IPS-18a (cell line): Measurements from ENCODE around the gene TMEM100.

Experiments used
- H3K27ac ChIP-seq: one replicate; pipeline ENCODE4 v1.5.1; 2013; ENCODE audit warnings: low read length
- H3K27me3 ChIP-seq: one replicate; pipeline ENCODE4 v1.6.1; 2013; ENCODE audit warnings: mild to moderate bottlenecking, low read length; ENCODE audit not compliant: control insufficient read depth, insufficient read depth
- H3K36me3 ChIP-seq: one replicate; pipeline ENCODE4 v1.6.1; 2013; ENCODE audit warnings: low read depth, low read length; ENCODE audit not compliant: control insufficient read depth
- H3K4me1 ChIP-seq: one replicate; pipeline ENCODE4 v1.6.1; 2013; ENCODE audit warnings: low read depth, low read length; ENCODE audit not compliant: control insufficient read depth
- H3K4me3 ChIP-seq: one replicate; pipeline ENCODE4 v1.5.1; 2013; ENCODE audit warnings: low read length
- H3K9ac ChIP-seq: one replicate; pipeline ENCODE4 v1.6.1; 2013; ENCODE audit warnings: mild to moderate bottlenecking, low read length, moderate library complexity
- H3K9me3 ChIP-seq: one replicate; pipeline ENCODE4 v1.6.1; 2013; ENCODE audit warnings: low read depth, low read length; ENCODE audit not compliant: control insufficient read depth

Gene TMEM100

GRCh38 chr17:55728361-55728760, 5.7 kb upstream of the TMEM100 start:
- Histone ChIP-seq H3K4me3 (no peak overlapping the region), H3K9ac (no peak overlapping the region), H3K27me3 (no peaks in the 10 kb centered on the region), H3K9me3 (no peaks in the 10 kb centered on the region), H3K4me1 (peaks cover 29% of the 10 kb centered on the region), H3K36me3 (no peaks in the 10 kb centered on the region), H3K27ac (no peak overlapping the region)

GRCh38 chr17:55727920-55728319, 5.3 kb upstream of the TMEM100 start:
- H3K4me3 ChIP-seq = no peak overlapping the region
- peaks cover 33% of the 10 kb centered on the region for H3K4me1 ChIP-seq
- H3K27me3 ChIP-seq = no peaks in the 10 kb centered on the region
- no peaks in the 10 kb centered on the region for H3K36me3 ChIP-seq
- no peak overlapping the region for H3K27ac ChIP-seq
- H3K9me3 ChIP-seq = no peaks in the 10 kb centered on the region
- H3K9ac ChIP-seq = no peak overlapping the region

DNA sequence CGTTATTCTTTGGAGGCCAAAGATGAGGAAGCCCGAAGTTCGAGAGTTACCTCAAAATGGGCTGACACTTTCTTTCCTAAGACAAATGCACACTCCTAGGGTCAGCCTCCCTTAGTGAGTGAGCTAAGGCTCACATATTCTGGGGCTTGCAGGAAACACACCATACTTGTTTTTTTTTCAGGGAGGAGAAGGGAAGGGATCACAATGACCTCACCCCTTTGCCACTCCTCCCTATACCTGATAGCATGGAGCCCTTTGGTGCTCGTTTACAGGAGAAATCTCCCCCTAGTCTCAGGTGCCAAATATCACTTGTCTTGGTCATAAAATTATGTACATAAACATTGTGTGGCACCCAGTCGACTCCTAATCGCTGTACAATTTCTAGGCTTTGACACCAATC, 4.6 kb upstream of the TMEM100 start:
- no peaks in the 10 kb centered on the region for H3K9me3 ChIP-seq
- H3K4me1 ChIP-seq = peaks cover 33% of the 10 kb centered on the region
- no peaks in the 10 kb centered on the region for H3K27me3 ChIP-seq
- no peak overlapping the region for H3K27ac ChIP-seq
- no peak overlapping the region for H3K4me3 ChIP-seq
- H3K36me3 ChIP-seq = no peaks in the 10 kb centered on the region
- no peak overlapping the region for H3K9ac ChIP-seq

GRCh38 chr17:55726440-55726839, 3.8 kb upstream of the TMEM100 start:
- no peak overlapping the region for H3K27ac ChIP-seq
- no peaks in the 10 kb centered on the region for H3K27me3 ChIP-seq
- no peaks in the 10 kb centered on the region for H3K9me3 ChIP-seq
- no peaks in the 10 kb centered on the region for H3K36me3 ChIP-seq
- no peak overlapping the region for H3K4me3 ChIP-seq
- peaks cover 25% of the 10 kb centered on the region for H3K4me1 ChIP-seq
- H3K9ac ChIP-seq = no peak overlapping the region

- no peaks in the 10 kb centered on the region for H3K9me3 ChIP-seq
- no peaks in the 10 kb centered on the region for H3K36me3 ChIP-seq
- H3K27me3 ChIP-seq = no peaks in the 10 kb centered on the region
- H3K27ac ChIP-seq = no peak overlapping the region
- H3K9ac ChIP-seq = no peak overlapping the region
- no peak overlapping the region for H3K4me3 ChIP-seq
- peaks cover 20% of the 10 kb centered on the region for H3K4me1 ChIP-seq
These were observed 804 bp upstream of the TMEM100 start for GRCh38 chr17:55723488-55723848.

GRCh38 chr17:55722016-55722736, 488 bp downstream of the TMEM100 start:
- Histone ChIP-seq H3K4me1 (peaks cover 20% of the 10 kb centered on the region), H3K9me3 (no peaks in the 10 kb centered on the region), H3K9ac (peak overlapping the region; percentile 40), H3K27ac (no peak overlapping the region), H3K4me3 (peak overlapping the region; percentile 53), H3K36me3 (no peaks in the 10 kb centered on the region), H3K27me3 (no peaks in the 10 kb centered on the region)

GRCh38 chr17:55720919-55721836, 1.5 kb downstream of the TMEM100 start:
- H3K27ac ChIP-seq = no peak overlapping the region
- no peak overlapping the region for H3K4me3 ChIP-seq
- no peak overlapping the region for H3K9ac ChIP-seq
- no peaks in the 10 kb centered on the region for H3K9me3 ChIP-seq
- H3K36me3 ChIP-seq = no peaks in the 10 kb centered on the region
- H3K4me1 ChIP-seq = peaks cover 20% of the 10 kb centered on the region
- H3K27me3 ChIP-seq = no peaks in the 10 kb centered on the region

DNA sequence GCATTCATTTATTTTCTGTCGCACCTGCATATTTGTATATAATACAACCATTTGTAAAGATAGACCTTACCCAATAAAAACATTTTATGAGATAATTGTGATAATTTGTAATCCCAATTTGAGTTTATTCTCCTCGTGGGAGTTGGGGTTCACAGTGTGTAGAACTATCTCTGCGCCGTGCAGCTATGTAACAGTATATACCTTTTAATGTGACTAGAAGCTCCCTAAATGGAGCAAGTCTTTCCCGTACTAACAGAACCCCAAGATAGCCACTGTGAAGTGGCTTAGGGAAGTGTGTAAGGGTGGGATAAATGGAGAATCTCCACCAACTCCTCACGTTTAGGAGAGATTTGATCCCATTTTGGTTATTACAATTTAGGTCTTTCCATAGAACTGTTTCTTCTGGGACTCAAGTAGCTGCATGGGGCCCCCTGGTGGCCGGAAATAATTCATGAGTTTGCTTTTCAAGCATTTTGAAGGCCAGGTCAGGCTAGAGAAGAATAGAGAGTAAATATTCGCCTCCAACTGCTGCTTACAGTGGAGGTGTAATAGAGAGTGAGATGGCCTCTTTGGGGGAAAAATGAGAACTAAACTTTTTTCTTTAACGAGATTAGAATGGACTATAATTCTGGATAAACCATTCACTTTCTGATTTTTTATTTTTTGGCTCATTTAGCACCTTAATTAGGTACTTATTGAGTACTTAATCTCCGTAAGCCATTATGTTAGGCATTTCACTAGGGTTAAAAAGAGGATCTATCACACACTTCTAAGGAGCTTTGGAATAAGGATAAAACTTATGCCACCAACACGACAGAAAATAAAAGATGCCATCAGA, 4.5 kb downstream of the TMEM100 start:
- Histone ChIP-seq H3K4me1 (peaks cover 9% of the 10 kb centered on the region), H3K9ac (no peak overlapping the region), H3K27ac (no peak overlapping the region), H3K27me3 (no peaks in the 10 kb centered on the region), H3K9me3 (no peaks in the 10 kb centered on the region), H3K36me3 (no peaks in the 10 kb centered on the region), H3K4me3 (no peak overlapping the region)

DNA sequence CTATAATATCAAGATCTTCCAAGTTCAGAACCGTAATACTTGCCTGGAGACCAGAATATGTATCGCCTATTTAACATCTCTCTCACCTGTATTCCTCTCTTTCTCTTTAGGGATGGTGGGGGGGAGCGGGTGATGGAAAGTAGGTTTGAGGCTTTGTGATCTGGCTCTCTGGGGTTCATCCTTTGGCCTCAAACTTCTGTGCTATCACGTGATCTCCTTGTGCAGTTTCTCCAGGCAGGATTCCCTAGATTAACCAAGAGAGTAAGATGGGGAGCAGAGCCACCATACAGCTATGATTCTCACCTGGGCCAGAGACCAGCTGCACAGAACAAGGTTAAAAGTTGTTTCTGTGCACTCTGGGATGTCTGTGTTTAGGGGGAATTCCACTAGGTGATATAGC, 5.2 kb downstream of the TMEM100 start:
- Histone ChIP-seq H3K36me3 (no peaks in the 10 kb centered on the region), H3K9me3 (no peaks in the 10 kb centered on the region), H3K27me3 (no peaks in the 10 kb centered on the region), H3K4me3 (no peak overlapping the region), H3K4me1 (peaks cover 2% of the 10 kb centered on the region), H3K27ac (no peak overlapping the region), H3K9ac (no peak overlapping the region)

DNA sequence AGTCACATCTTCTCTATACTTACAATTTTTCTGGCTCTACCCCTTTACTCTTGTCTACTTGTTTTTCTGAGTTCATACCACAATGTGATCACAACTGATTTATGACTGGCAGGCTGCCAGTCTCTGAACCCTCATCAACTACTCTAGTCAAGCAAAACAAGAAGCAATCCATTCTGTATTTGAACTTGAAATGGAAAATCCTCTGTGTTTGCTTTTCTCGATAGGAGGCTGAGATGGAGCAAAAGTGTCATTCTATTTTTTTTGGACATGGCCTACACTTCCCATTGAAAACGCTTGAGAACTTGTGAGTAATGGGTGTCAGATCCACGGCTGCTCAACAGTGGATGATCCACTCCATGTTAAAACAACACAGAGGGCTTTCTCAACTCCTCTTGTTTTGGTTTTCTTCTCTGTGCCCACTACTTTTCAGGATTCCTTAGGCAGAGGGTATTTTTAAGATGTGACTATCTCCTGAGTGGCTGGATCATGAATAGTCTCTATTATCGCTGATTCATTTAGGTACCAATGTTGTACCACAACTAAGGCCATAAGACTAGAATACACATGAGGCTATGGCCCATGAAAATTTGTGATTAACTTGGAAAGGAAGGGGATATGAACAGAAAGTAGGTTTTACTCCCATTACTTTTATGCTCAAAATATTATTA, 11.7 kb downstream of the TMEM100 start:
- peaks cover 6% of the 10 kb centered on the region for H3K4me1 ChIP-seq
- no peaks in the 10 kb centered on the region for H3K27me3 ChIP-seq
- no peaks in the 10 kb centered on the region for H3K9me3 ChIP-seq
- no peak overlapping the region for H3K4me3 ChIP-seq
- H3K9ac ChIP-seq = no peak overlapping the region
- no peaks in the 10 kb centered on the region for H3K36me3 ChIP-seq
- H3K27ac ChIP-seq = no peak overlapping the region

GRCh38 chr17:55710410-55710809, 12.3 kb downstream of the TMEM100 start:
- no peaks in the 10 kb centered on the region for H3K27me3 ChIP-seq
- no peak overlapping the region for H3K9ac ChIP-seq
- H3K4me3 ChIP-seq = no peak overlapping the region
- H3K36me3 ChIP-seq = no peaks in the 10 kb centered on the region
- no peaks in the 10 kb centered on the region for H3K9me3 ChIP-seq
- H3K27ac ChIP-seq = no peak overlapping the region
- peaks cover 6% of the 10 kb centered on the region for H3K4me1 ChIP-seq
